PC-3 (cell line): Measurements from ENCODE around the gene PEX14. TPM values are rescaled to one million over a fixed set of nuclear protein-coding genes. Genes with fewer than 3 reads are reported as not detected.

Experiments used
- ATAC-seq: fragments of 200-7000 bp; cut with Tn5 transposase; 2 replicates; pipeline ENCODE4 v1.9.1; 2020; ENCODE audit warnings: mild to moderate bottlenecking, moderate library complexity
- BruUV-seq: library from RNA; stranded (reverse); fragments of 400-500 nt; replicated peaks from 2 replicates; lab custom pipeline; 2021; lab: Mats Ljungman, UMichigan
- CTCF ChIA-PET: fragments of 300-600 bp; sonication (Branson Sonifier 250); formaldehyde crosslinking; loops from one replicate; lab custom pipeline; 2022; ENCODE audit warnings: antibody characterized with exemption; lab: Charles Lee
- POLR2A ChIA-PET: fragments of 300-600 bp; sonication (Branson Sonifier 250); formaldehyde crosslinking; loops from one replicate; lab custom pipeline; 2022; ENCODE audit warnings: antibody characterized with exemption; ENCODE audit not compliant: unreplicated experiment; lab: Charles Lee
- DNase-seq: peaks from one replicate; pipeline ENCODE4 v3.0.0-alpha.2; 2015
- H2AFZ ChIP-seq: fragments of 300-600 bp; sonication (generic); 2 replicates; pipeline ENCODE4 v1.6.0; 2016; ENCODE audit warnings: antibody characterized with exemption, low read length
- H3F3A ChIP-seq: fragments of 300-600 bp; sonication (generic); one replicate; pipeline ENCODE4 v1.6.0; 2017; ENCODE audit warnings: antibody characterized with exemption, low read length, control low read depth, mild to moderate bottlenecking; ENCODE audit not compliant: unreplicated experiment
- H3K27ac ChIP-seq: fragments of 300-600 bp; sonication (generic); 2 replicates; pipeline ENCODE4 v1.5.1; 2016; ENCODE audit warnings: mild to moderate bottlenecking, low read length
- H3K27me3 ChIP-seq: fragments of 300-600 bp; sonication (generic); 2 replicates; pipeline ENCODE4 v1.6.1; 2016; ENCODE audit warnings: low read length, mixed read lengths
- H3K36me3 ChIP-seq: fragments of 300-600 bp; sonication (generic); 2 replicates; pipeline ENCODE4 v1.6.1; 2016; ENCODE audit warnings: low read depth, mixed run types, low read length, mixed read lengths
- H3K4me1 ChIP-seq: fragments of 300-600 bp; sonication (generic); 2 replicates; pipeline ENCODE4 v1.5.1; 2016; ENCODE audit warnings: low read length; ENCODE audit not compliant: insufficient read depth
- H3K4me2 ChIP-seq: fragments of 300-600 bp; sonication (generic); 2 replicates; pipeline ENCODE4 v1.6.0; 2016; ENCODE audit warnings: low read length
- H3K4me3 ChIP-seq: fragments of 300-600 bp; sonication (generic); 2 replicates; pipeline ENCODE4 v1.5.1; 2016; ENCODE audit warnings: mild to moderate bottlenecking, low read length, mixed read lengths
- H3K79me2 ChIP-seq: fragments of 300-600 bp; sonication (generic); 2 replicates; pipeline ENCODE4 v1.6.1; 2017; ENCODE audit warnings: low read length, mixed read lengths
- H3K9ac ChIP-seq: fragments of 300-600 bp; sonication (generic); 2 replicates; pipeline ENCODE4 v1.6.0; 2016; ENCODE audit warnings: mild to moderate bottlenecking, low read length
- H3K9me2 ChIP-seq: fragments of 300-600 bp; sonication (generic); replicated peaks from 2 replicates; pipeline ENCODE4 v1.6.1; 2016; ENCODE audit warnings: mixed run types, low read length, mixed read lengths
- H3K9me3 ChIP-seq: fragments of 300-600 bp; sonication (generic); 2 replicates; pipeline ENCODE4 v1.6.1; 2016; ENCODE audit warnings: low read length, mixed read lengths
- H4K20me1 ChIP-seq: fragments of 300-600 bp; sonication (generic); 2 replicates; pipeline ENCODE4 v1.6.1; 2016; ENCODE audit warnings: low read length, mixed read lengths
- EZH2 ChIP-seq: fragments of 300-600 bp; sonication (generic); IDR thresholded peaks from one replicate; pipeline ENCODE4 v1.6.1; 2017; ENCODE audit warnings: antibody characterized with exemption, mild to moderate bottlenecking, low read length; ENCODE audit not compliant: unreplicated experiment
- EZH2phosphoT487 ChIP-seq: fragments of 300-600 bp; sonication (generic); IDR thresholded peaks from 2 replicates; pipeline ENCODE4 v1.6.1; 2018; ENCODE audit warnings: mild to moderate bottlenecking, antibody characterized with exemption, low read length, borderline replicate concordance
- intact Hi-C: fragments of 100-400 bp; cut with micrococcal nuclease; formaldehyde crosslinking; loops from 2 replicates; pipeline ENCODE4 v1.9.0; 2023
- total RNA-seq: library from RNA; depleted of rRNA; stranded (reverse); fragments of >200 nt; gene quantifications from 2 replicates; pipeline ENCODE4 v1.2.3, GENCODE V29; 2014
- TF ChIP-seq, protein P1 (sequence below): fragments of 300-600 bp; sonication (generic); conservative IDR thresholded peaks from 2 replicates; pipeline ENCODE4 v1.5.1; 2017; ENCODE audit warnings: antibody characterized with exemption, low read depth, mild to moderate bottlenecking, low read length

PEX14 gene
- total RNA-seq, 1 experiment from 2014 or later: 24.9 TPM

GRCh38 chr1:10651793-10652192, 177.0 kb downstream of the PEX14 start:
- DNase-seq (no peak), ATAC-seq (no peak)
- ChIA-PET CTCF (no interaction called here), POLR2A (no interaction called here)
- intact Hi-C loops: no loop called here
- no peak overlapping the region for H3K4me2 ChIP-seq
- BruUV-seq: no TSS peak
- H3F3A ChIP-seq: no peaks in the 10 kb centered on the region
- no peak overlapping the region for H3K4me3 ChIP-seq
- no peaks in the 10 kb centered on the region for H3K9me2 ChIP-seq
- TF ChIP-seq, protein P1, sequence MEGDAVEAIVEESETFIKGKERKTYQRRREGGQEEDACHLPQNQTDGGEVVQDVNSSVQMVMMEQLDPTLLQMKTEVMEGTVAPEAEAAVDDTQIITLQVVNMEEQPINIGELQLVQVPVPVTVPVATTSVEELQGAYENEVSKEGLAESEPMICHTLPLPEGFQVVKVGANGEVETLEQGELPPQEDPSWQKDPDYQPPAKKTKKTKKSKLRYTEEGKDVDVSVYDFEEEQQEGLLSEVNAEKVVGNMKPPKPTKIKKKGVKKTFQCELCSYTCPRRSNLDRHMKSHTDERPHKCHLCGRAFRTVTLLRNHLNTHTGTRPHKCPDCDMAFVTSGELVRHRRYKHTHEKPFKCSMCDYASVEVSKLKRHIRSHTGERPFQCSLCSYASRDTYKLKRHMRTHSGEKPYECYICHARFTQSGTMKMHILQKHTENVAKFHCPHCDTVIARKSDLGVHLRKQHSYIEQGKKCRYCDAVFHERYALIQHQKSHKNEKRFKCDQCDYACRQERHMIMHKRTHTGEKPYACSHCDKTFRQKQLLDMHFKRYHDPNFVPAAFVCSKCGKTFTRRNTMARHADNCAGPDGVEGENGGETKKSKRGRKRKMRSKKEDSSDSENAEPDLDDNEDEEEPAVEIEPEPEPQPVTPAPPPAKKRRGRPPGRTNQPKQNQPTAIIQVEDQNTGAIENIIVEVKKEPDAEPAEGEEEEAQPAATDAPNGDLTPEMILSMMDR: no peak
- TF ChIP-seq EZH2phosphoT487 (no peak), EZH2 (no peak)
- H3K9ac ChIP-seq: no peak overlapping the region
- H4K20me1 ChIP-seq: no peaks in the 10 kb centered on the region
- no peaks in the 10 kb centered on the region for H3K4me1 ChIP-seq
- H2AFZ ChIP-seq: no peak overlapping the region
- no peaks in the 10 kb centered on the region for H3K79me2 ChIP-seq
- H3K36me3 ChIP-seq: no peaks in the 10 kb centered on the region
- no peaks in the 10 kb centered on the region for H3K9me3 ChIP-seq
- no peaks in the 10 kb centered on the region for H3K27me3 ChIP-seq
- H3K27ac ChIP-seq: no peak overlapping the region

DNA sequence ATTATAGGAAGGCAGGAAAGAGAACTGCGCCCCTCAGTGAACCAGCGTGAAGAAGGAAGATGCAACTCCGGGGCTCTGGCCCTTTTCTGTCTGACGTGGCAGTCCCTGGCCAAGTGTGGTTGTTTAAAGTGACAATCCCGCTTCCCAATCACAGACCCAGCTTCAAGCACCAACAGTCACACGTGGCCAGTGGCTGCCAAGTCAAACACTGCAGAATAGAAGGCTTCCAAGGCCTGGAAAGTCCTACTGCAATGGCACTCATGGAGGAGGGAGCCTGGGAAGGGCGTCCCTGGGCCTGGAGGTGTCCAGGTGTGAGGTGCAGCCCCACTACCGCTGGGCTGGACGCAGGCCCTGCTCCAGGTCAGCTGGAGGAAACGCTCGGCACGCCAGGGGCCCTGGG, 177.9 kb downstream of the PEX14 start:
- no peak overlapping the region for H3K4me2 ChIP-seq
- no peak for ATAC-seq
- H3F3A ChIP-seq: no peaks in the 10 kb centered on the region
- no peaks in the 10 kb centered on the region for H4K20me1 ChIP-seq
- H3K9ac ChIP-seq: no peak overlapping the region
- intact Hi-C loops: no loop called here
- H3K27me3 ChIP-seq: no peaks in the 10 kb centered on the region
- ChIA-PET CTCF (no interaction called here), POLR2A (no interaction called here)
- no peaks in the 10 kb centered on the region for H3K36me3 ChIP-seq
- H3K79me2 ChIP-seq: no peaks in the 10 kb centered on the region
- no peaks in the 10 kb centered on the region for H3K4me1 ChIP-seq
- no peak overlapping the region for H3K27ac ChIP-seq
- no peak for DNase-seq
- no peak overlapping the region for H3K4me3 ChIP-seq
- no peaks in the 10 kb centered on the region for H3K9me2 ChIP-seq
- TF ChIP-seq EZH2 (no peak), EZH2phosphoT487 (no peak)
- TF ChIP-seq, protein P1: no peak
- no TSS peak for BruUV-seq
- no peak overlapping the region for H2AFZ ChIP-seq
- no peaks in the 10 kb centered on the region for H3K9me3 ChIP-seq

DNA sequence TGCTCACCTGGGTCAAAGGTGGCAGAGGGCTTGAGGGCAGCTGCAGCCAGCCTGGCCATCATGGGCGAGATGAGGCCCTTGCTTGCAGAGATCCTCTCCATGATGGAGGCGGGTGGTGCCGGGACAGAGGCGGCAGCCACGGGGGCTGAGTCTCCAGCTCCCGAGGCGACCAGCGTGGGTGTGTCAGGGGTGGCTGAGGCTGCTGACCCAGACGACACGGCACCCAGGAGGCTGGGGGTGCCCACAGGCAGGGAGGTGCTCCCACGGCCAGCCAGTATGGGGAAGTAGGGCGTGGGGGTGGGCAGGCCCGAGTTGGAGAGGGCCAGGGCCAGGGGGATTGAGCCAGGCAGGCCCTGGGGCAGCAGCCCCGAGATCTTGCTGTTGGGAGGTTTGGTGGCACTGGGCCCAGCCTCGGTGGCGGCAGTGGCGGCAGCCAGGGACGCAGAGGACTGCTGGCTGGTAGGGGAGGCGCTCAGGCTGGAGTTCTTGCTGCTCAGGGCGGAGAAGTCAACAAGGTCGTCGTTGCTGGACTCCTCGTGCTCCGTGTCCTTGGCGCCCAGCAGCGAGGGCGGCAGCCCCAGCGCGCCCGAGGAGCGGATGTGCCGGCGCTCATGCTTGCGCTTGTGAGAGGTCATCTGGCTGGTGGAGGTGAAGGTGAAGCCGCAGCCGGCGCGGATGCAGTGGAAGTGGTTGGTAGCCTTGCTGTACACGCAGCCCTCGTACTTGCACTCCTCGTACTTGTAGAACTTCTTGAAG, 178.8 kb downstream of the PEX14 start:
- Histone ChIP-seq H4K20me1 (no peaks in the 10 kb centered on the region), H3K4me2 (no peak overlapping the region), H3K4me3 (no peak overlapping the region), H3K9ac (no peak overlapping the region), H3K9me3 (no peaks in the 10 kb centered on the region), H3K79me2 (no peaks in the 10 kb centered on the region), H3K9me2 (no peaks in the 10 kb centered on the region), H3K27me3 (no peaks in the 10 kb centered on the region), H3K27ac (no peak overlapping the region), H3F3A (no peaks in the 10 kb centered on the region), H3K36me3 (no peaks in the 10 kb centered on the region), H2AFZ (no peak overlapping the region), H3K4me1 (no peaks in the 10 kb centered on the region)
- TF ChIP-seq EZH2: no peak
- TF ChIP-seq, protein P1: no peak
- intact Hi-C loops: no loop called here
- ChIA-PET POLR2A (no interaction called here), CTCF (no interaction called here)
- ATAC-seq (no peak), DNase-seq (no peak)
- no TSS peak for BruUV-seq
